Hepatic stellate cell (primary cell): ENCODE measurements around the gene SLX9.

Source experiments
- DNase-seq: peaks from one replicate; pipeline ENCODE4 v3.0.0; 2011; ENCODE audit warnings: low spot score

Gene SLX9

DNA sequence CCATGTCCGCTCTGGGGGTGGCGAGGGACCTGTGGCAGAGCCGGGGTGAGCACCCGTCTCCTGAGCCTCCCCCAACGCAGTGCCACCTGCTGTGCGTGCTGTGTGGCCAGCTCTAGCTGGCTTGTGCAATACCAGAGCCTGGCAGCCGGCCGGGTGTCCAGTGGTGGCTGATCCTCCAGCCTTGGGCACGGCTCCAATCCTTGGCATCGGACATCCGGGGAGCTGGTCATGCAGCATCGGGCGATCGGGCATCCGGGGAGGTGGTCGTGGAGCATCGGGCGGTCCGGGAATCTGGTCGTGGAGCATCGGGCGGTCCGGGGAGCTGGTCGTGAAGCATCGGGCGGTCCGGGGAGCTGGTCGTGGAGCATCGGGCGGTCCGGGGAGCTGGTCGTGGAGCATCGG lies 8.1 kb downstream of the SLX9 start:
- no peak for DNase-seq

- no peak for DNase-seq
These were observed 8.7 kb downstream of the SLX9 start for GRCh38 chr21:44948426-44949120.

GRCh38 chr21:44949161-44949778 lies 9.4 kb downstream of the SLX9 start:
- DNase-seq: no peak

DNA sequence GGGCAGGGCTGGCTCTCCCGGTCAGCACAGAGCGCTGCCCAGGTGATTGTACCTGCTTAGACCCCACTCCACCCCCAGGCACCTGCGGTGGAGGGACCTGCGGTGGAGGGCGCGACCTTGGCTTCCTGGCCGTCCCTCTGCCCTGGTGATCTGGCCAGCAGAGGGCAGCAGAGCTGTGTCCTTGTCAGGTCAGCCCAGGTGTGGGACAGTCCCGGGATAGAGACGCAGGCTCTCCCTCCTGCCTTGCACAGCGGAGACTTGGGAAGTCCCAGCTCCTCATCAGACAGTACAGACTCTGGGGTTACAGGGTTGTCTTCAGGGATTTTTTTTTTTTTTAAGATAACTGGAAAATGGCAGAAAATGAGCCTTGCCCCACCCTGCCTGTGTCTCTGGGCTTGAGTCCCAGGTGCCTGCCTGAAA lies 10.0 kb downstream of the SLX9 start:
- peak; percentile 84 for DNase-seq

GRCh38 chr21:44950351-44950750 lies 10.5 kb downstream of the SLX9 start:
- DNase-seq: no peak

- no peak for DNase-seq
These were observed 11.5 kb downstream of the SLX9 start for GRCh38 chr21:44951186-44951915.

- DNase-seq: no peak
These were observed 12.5 kb downstream of the SLX9 start for GRCh38 chr21:44952116-44952928.

DNA sequence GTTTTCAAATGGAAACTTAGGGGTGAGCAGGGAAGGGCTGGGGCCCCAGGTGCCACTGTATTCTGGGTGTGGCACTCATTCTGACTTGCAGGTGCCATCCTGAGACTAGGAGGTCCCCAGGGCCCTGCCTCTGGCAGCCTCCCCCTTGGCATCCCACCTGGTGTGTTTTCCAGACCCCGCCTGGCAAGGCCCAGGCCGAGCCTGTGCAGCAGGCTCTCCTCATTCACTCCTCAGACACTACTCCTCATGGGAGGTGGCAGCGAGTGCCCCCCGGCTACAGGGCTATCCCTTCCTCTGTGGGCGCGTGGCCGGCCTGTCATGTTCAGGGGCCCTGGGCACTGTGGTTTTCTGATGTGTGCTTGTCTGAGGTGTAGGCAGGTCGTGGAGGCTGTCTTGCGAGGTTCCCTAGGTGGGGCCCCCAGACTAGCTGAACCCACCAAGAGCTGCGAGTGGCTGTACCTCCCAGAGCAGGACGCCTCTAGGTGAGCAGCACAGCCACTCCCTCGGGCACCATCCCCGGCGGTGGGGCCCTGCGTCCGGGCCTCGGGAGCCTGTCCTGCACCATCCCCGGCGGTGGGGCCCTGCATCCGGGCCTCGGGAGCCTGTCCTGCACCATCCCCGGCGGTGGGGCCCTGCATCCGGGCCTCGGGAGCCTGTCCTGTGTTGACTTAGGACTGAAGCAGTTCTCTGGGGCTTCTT lies 13.2 kb downstream of the SLX9 start:
- no peak for DNase-seq

- DNase-seq: no peak
These were observed 13.8 kb downstream of the SLX9 start for GRCh38 chr21:44953628-44954021.

- DNase-seq: no peak
These were observed 14.5 kb downstream of the SLX9 start for GRCh38 chr21:44954281-44954771.

DNA sequence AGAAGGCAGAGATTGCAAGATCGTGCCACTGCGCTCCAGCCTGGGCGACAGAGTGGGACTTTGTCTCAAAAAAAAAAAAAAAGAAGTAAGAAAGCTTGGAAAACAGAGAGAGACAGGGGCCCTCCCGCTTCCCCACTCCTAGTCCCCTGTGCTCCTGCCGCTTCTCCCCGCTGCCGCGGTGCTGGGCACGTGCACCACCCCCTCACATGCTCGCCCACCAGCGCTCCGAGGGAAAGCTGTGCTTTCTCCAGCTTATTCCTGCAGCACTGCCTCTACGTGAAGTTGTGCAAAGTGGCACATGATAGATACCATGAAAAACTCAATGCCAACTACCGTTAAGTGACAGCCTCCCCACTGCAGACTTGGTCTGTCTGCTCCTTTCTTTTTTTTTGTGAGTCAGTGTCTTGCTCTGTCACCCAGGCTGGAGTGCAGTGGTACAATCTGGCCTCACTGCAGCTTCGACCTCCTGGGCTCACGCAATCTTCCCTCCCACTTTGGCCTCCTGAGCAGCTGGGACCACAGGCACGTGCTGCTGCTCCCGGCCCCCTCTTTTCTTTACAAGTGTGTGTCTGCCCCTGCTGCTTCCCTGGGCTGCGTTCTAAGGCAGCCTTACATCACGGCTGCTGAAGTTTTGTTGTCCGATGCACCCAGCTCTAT lies 15.4 kb downstream of the SLX9 start:
- DNase-seq: no peak

DNA sequence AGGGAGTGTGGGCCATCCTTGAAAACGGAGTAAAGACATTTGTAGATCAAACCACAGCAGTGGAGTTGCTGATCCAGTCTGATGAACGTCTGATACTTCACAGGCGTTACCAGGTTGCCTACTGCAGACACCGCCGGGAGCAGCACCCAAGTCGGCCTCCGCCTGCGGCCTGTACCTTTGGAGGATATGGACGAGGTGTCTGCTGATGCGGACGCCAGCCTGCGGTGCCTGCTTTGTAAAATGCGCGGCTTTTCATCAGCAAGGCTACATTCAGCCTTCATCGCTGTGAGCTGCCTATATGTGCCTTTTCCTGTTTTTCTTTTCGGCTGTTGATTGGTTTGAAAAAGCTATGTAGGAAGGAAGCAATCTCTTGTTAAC lies 16.0 kb downstream of the SLX9 start:
- no peak for DNase-seq

- no peak for DNase-seq
These were observed 16.7 kb downstream of the SLX9 start for GRCh38 chr21:44956356-44957046.

DNA sequence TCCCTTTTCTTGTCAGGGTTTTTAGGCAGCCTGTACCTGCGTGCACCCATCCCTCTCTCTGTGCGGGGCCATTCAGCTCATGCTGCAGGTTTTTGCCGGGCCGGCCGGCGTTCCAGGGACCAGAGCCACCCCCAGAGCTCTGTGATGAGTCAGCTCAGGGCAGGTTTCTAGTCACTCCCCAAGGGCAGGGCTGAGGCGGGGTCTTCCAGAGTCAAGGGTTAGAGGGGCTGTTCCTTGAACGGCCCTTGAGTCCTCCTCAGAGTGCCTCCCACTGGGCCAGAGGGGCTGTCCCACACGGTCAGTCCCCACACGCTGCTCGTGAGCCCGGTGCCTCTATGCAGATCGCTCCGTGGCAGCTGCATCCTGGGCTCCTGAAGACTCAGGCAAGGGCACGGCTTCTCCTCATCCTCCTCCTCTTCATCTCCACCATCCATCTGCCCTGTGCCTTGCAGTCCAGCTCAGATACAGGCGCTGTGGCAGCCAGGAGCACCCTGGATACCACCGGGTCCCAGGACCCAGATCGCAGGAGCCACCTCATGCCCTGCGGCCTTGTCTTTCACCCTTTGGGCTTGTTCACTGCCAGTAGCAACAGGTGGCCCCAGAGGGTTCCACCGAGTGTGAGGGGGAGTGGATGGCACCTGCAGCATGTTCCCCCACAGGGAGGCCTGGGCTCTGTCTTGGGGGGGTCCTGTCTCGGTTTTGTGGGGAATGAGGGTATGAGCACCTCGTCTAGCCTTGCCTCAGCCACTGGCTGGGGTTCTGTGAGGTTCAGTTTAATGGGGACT lies 17.4 kb downstream of the SLX9 start:
- DNase-seq: no peak

- DNase-seq: no peak
These were observed 18.1 kb downstream of the SLX9 start for GRCh38 chr21:44957901-44958451.

DNA sequence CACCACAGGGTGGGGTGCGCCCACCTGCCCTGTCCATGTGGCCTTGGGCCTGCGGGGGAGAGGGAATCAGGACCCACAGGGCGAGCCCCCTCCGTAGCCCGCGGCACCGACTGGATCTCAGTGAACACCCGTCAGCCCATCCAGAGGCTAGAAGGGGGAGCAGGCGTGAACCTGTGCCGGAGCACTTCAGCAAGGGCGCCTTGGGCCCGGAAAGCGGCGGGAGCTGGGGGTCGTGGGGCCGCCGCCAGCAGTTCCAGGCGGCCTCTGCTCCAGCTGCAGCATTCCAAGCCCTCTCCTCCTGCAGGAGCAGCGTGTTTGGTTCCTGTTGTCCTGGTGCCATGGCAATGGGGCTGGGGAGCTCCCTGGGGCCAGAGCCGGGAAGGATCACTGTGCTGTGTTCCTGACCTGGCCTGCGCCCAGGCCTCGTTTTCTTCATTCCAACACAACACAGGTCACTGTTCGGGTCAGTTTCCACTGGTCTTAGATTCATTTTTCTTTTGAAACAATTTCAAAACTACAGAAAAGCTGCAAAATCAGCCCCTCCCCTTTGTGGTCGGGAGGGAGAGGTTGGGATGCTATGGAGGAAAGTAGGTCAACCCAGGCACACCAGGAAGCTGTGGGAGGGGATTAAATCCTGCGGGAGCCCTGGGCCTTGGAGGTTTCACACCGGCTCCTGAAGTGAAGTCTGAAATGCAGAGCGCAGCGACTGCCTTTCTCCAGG lies 18.8 kb downstream of the SLX9 start:
- peak; percentile 95 for DNase-seq

DNA sequence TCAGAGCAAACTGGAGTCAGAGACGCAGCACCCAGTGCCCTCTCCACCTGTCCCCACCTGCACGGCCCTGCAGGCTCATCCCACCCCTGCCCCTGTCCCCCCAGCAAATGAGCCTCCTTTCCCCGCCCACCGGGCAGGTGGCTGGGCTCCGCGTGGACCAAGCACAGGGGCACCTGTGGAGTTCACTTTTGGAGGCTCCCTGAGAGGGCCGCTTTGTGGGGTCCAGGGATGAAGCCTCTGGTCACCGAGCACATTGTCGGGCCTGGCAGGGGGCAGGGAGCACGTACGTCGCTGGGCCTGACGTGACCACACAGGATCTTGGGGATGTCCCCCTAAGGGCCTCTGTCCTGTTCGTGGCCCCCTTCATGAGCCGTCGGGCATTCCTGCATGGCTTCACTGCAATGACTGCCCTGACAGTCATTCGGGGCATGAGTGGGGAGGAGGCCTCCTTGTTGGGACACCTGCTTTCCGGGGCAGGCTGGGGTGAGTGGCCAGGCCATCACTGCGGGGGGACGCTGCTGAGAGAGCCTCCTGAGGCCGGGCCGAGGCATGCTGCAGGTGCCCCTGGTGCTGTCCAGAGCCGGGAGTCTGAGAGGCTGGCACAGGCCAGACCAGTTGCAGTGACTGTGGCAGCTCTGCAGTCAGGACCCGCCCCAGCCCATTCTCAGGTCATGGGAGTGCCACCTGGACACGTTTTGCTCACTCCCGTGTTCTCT lies 19.7 kb downstream of the SLX9 start:
- DNase-seq: no peak
